Astrocyte (in vitro differentiated cells and primary cell): ENCODE measurements around the gene NDUFA13. TPM values are rescaled to one million over a fixed set of nuclear protein-coding genes. Genes with fewer than 3 reads are reported as not detected.

Experiments used
- DNase-seq: peaks from one replicate; pipeline ENCODE4 v3.0.0-alpha.2; 2010; ENCODE audit warnings: low read depth
- FAIRE-seq: peaks from 2 replicates; lab custom pipeline; 2011; peaks lifted over from hg19 to GRCh38; lab: Jason Lieb, UNC
- H2AFZ ChIP-seq: 2 replicates; pipeline ENCODE4 v1.6.0; 2012; ENCODE audit warnings: low read depth, low read length, inconsistent platforms
- H3K27ac ChIP-seq: 2 replicates; pipeline ENCODE4 v1.5.1; 2011; ENCODE audit warnings: low read depth, low read length, inconsistent platforms
- H3K27me3 ChIP-seq: 2 replicates; pipeline ENCODE4 v1.6.0; 2011; ENCODE audit warnings: low read length, inconsistent platforms; ENCODE audit not compliant: insufficient read depth
- H3K36me3 ChIP-seq: 2 replicates; pipeline ENCODE4 v1.5.1; 2011; ENCODE audit warnings: low read length, inconsistent platforms; ENCODE audit not compliant: insufficient read depth
- H3K4me1 ChIP-seq: 2 replicates; pipeline ENCODE4 v1.5.1; 2011; ENCODE audit warnings: low read length, inconsistent platforms; ENCODE audit not compliant: insufficient read depth
- H3K4me2 ChIP-seq: 2 replicates; pipeline ENCODE4 v1.6.0; 2012; ENCODE audit warnings: low read length, inconsistent platforms
- H3K4me3 ChIP-seq: 2 replicates; pipeline ENCODE4 v1.5.1; 2011; ENCODE audit warnings: low read depth, mild to moderate bottlenecking, low read length, inconsistent platforms; ENCODE audit not compliant: insufficient read depth
- H3K79me2 ChIP-seq: 2 replicates; pipeline ENCODE4 v1.6.0; 2012; ENCODE audit warnings: mild to moderate bottlenecking, low read length, inconsistent platforms; ENCODE audit not compliant: insufficient read depth
- H3K9ac ChIP-seq: 2 replicates; pipeline ENCODE4 v1.6.0; 2012; ENCODE audit warnings: mild to moderate bottlenecking, low read length, inconsistent platforms
- H3K9me3 ChIP-seq: 2 replicates; pipeline ENCODE4 v1.5.1; 2012; ENCODE audit warnings: low read depth, mild to moderate bottlenecking, low read length, inconsistent platforms; ENCODE audit not compliant: insufficient read depth
- H4K20me1 ChIP-seq: 2 replicates; pipeline ENCODE4 v1.6.0; 2012; ENCODE audit warnings: low read length, inconsistent platforms; ENCODE audit not compliant: insufficient read depth
- H3K27ac Mint-ChIP-seq: one replicate; pipeline ENCODE4 v1.8.0; 2021; ENCODE audit warnings: mild to moderate bottlenecking, mixed read lengths; ENCODE audit not compliant: unreplicated experiment
- H3K27me3 Mint-ChIP-seq: one replicate; pipeline ENCODE4 v1.8.0; 2021; ENCODE audit warnings: low read depth, mixed read lengths; ENCODE audit not compliant: unreplicated experiment
- H3K36me3 Mint-ChIP-seq: one replicate; pipeline ENCODE4 v1.8.0; 2021; ENCODE audit warnings: low read depth, mixed read lengths; ENCODE audit not compliant: unreplicated experiment
- H3K4me1 Mint-ChIP-seq: one replicate; pipeline ENCODE4 v1.8.0; 2021; ENCODE audit warnings: low read depth, mixed read lengths; ENCODE audit not compliant: unreplicated experiment
- H3K4me3 Mint-ChIP-seq: one replicate; pipeline ENCODE4 v1.8.0; 2021; ENCODE audit warnings: mild to moderate bottlenecking, moderate library complexity, mixed read lengths; ENCODE audit not compliant: unreplicated experiment
- H3K9me3 Mint-ChIP-seq: one replicate; pipeline ENCODE4 v1.8.0; 2021; ENCODE audit warnings: mild to moderate bottlenecking, mixed read lengths; ENCODE audit not compliant: unreplicated experiment
- EZH2 ChIP-seq: IDR thresholded peaks from 2 replicates; pipeline ENCODE4 v1.6.1; 2012; ENCODE audit warnings: mild to moderate bottlenecking, low read length, inconsistent platforms; ENCODE audit not compliant: insufficient read depth
- total RNA-seq: library from RNA; stranded (reverse); gene quantifications from 2 replicates; pipeline ENCODE4 v1.2.1, GENCODE V29; 2021
- TF ChIP-seq, protein P1 (sequence below): IDR thresholded peaks from 2 replicates; pipeline ENCODE4 v1.5.1; 2011; ENCODE audit warnings: low read depth, mild to moderate bottlenecking, inconsistent platforms, low read length, moderate library complexity; ENCODE audit not compliant: insufficient read depth

NDUFA13 gene
- total RNA-seq, 1 donor from 2014 or later, result 311 TPM

DNA sequence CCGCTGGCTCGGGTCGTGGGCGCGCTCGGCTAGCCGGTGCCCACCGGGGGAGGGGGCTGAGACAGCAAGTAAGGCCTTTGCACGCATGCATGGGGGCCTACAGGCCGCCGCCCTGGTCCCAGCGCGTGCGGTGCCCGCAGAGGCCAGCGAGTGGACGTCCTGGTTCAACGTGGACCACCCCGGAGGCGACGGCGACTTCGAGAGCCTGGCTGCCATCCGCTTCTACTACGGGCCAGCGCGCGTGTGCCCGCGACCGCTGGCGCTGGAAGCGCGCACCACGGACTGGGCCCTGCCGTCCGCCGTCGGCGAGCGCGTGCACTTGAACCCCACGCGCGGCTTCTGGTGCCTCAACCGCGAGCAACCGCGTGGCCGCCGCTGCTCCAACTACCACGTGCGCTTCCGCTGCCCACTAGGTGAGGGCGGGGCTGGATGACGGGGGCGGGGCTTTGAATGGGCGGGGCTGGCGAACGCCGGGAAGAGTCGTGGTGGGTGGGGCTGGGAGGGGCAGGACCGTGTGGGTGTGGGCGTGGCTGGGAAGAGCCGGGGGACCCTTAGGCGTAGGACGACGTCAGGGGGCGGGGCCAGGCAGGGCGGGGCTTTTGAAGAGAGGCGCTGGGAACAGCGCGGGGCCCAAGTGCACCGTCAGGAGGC is 24.2 kb downstream of the NDUFA13 start:
- H3K9ac ChIP-seq, result no peak overlapping the region
- no peaks in the 10 kb centered on the region for H4K20me1 ChIP-seq
- peaks cover 22% of the 10 kb centered on the region for H3K27me3 ChIP-seq
- H3K9me3 Mint-ChIP-seq, result peaks cover 2% of the 10 kb centered on the region
- no peak overlapping the region for H3K4me3 ChIP-seq
- TF ChIP-seq, protein P1, sequence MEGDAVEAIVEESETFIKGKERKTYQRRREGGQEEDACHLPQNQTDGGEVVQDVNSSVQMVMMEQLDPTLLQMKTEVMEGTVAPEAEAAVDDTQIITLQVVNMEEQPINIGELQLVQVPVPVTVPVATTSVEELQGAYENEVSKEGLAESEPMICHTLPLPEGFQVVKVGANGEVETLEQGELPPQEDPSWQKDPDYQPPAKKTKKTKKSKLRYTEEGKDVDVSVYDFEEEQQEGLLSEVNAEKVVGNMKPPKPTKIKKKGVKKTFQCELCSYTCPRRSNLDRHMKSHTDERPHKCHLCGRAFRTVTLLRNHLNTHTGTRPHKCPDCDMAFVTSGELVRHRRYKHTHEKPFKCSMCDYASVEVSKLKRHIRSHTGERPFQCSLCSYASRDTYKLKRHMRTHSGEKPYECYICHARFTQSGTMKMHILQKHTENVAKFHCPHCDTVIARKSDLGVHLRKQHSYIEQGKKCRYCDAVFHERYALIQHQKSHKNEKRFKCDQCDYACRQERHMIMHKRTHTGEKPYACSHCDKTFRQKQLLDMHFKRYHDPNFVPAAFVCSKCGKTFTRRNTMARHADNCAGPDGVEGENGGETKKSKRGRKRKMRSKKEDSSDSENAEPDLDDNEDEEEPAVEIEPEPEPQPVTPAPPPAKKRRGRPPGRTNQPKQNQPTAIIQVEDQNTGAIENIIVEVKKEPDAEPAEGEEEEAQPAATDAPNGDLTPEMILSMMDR, result no peak
- no peak for TF ChIP-seq EZH2
- no peaks in the 10 kb centered on the region for H3K36me3 ChIP-seq
- H3K27ac ChIP-seq, result no peak overlapping the region
- FAIRE-seq (no peak), DNase-seq (peak; percentile 35)
- H3K4me2 ChIP-seq, result peak overlapping the region; percentile 62
- peaks cover 7% of the 10 kb centered on the region for H3K4me1 Mint-ChIP-seq
- peaks cover 4% of the 10 kb centered on the region for H3K4me1 ChIP-seq
- H2AFZ ChIP-seq, result peak overlapping the region; percentile 56
- peaks cover 5% of the 10 kb centered on the region for H3K36me3 Mint-ChIP-seq
- H3K27me3 Mint-ChIP-seq, result peaks cover 11% of the 10 kb centered on the region
- no peak overlapping the region for H3K4me3 Mint-ChIP-seq
- H3K27ac Mint-ChIP-seq, result no peak overlapping the region
- H3K9me3 ChIP-seq, result no peaks in the 10 kb centered on the region
- no peaks in the 10 kb centered on the region for H3K79me2 ChIP-seq

DNA sequence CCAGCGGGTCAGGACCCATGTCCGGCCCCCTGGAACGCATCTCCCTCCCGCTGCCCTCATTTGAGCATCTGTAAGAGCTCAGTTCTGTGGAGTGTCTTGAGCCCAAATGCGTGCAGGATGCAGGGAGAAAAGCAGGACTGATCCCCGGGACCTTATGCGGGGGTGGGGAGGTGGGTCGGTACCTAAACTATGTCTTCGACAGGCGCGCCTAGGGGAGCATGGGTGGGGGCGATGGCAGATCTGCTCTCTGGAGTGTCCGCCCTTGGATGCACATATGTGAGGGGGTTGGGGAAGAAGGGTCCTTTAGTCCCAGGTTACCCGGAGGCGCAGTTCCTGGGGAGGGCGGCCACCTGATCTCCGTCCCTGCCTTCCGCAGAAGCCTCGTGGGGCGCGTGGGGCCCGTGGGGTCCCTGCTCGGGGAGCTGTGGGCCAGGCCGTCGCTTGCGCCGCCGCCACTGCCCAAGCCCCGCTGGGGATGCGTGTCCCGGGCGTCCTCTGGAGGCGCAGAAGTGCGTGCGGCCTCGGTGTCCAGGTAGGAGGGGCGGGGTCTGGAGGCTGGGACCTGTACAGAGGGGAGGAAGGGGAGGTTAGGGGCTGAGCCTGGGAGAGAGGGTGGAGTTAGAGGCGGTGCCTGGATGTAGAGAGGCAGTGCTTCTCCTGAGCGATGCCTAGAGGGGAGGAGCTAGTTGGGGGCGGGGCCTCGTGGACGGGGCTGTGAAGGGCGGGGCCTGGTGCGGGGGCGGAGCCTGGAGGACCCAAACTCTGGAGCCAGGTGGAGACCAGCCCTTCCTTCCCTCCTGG is 24.9 kb downstream of the NDUFA13 start:
- Histone ChIP-seq H2AFZ (peak overlapping the region; percentile 26), H3K79me2 (no peaks in the 10 kb centered on the region), H3K4me1 (peaks cover 4% of the 10 kb centered on the region), H3K9ac (no peak overlapping the region), H3K4me3 (no peak overlapping the region), H3K27ac (no peak overlapping the region), H3K9me3 (no peaks in the 10 kb centered on the region), H3K27me3 (peaks cover 22% of the 10 kb centered on the region), H3K4me2 (peak overlapping the region; percentile 62), H4K20me1 (no peaks in the 10 kb centered on the region), H3K36me3 (no peaks in the 10 kb centered on the region)
- peaks cover 7% of the 10 kb centered on the region for H3K4me1 Mint-ChIP-seq
- no peak overlapping the region for H3K27ac Mint-ChIP-seq
- H3K9me3 Mint-ChIP-seq, result peaks cover 2% of the 10 kb centered on the region
- H3K27me3 Mint-ChIP-seq, result peaks cover 11% of the 10 kb centered on the region
- DNase-seq (no peak), FAIRE-seq (no peak)
- TF ChIP-seq, protein P1, result no peak
- TF ChIP-seq EZH2, result no peak
- H3K4me3 Mint-ChIP-seq, result peak overlapping the region; percentile 34
- peaks cover 5% of the 10 kb centered on the region for H3K36me3 Mint-ChIP-seq
